Uterus (tissue), 2 donors: ENCODE data around the gene SORT1.

ENCODE experiments used
- CTCF ChIP-seq, 4 experiments: fragments of 200-600 bp in 2 of 4; fragments of 450-650 bp in 2 of 4; sonication (generic) in 2 of 4; IDR thresholded peaks; one replicate each; pipeline ENCODE4 v1.5.1; 2016 to 2019; ENCODE audit warnings: antibody characterized with exemption in 4 of 4, mild to moderate bottlenecking in 2 of 4, moderate library complexity in 1 of 4
- POLR2A ChIP-seq, 2 donors: fragments of 450-650 bp; IDR thresholded peaks; one replicate each; pipeline ENCODE4 v1.6.1; 2016; ENCODE audit warnings: antibody characterized with exemption in 2 of 2, mild to moderate bottlenecking in 1 of 2, moderate library complexity in 1 of 2

GRCh38 chr1:109427171-109427467, 29.4 kb upstream of the SORT1 start:
- TF ChIP-seq POLR2A (IDR thresholded peaks at IDR 0.05) (no peak), CTCF (IDR thresholded peaks at IDR 0.05) (no peak)
